GM19328 (cell line): ENCODE results near the gene ATOSB.
"Not testable (repeated sequence)": the region's sequence is repeated elsewhere in the genome, so short reads cannot be mapped to it uniquely, and the experiment has no call there.

Experiments used
- ATAC-seq: cut with Tn5 transposase; IDR thresholded peaks from one replicate; pipeline ENCODE4 v1.9.1; 2021; ENCODE audit warnings: mild to moderate bottlenecking, moderate library complexity; ENCODE audit not compliant: unreplicated experiment

Gene ATOSB, protein sequence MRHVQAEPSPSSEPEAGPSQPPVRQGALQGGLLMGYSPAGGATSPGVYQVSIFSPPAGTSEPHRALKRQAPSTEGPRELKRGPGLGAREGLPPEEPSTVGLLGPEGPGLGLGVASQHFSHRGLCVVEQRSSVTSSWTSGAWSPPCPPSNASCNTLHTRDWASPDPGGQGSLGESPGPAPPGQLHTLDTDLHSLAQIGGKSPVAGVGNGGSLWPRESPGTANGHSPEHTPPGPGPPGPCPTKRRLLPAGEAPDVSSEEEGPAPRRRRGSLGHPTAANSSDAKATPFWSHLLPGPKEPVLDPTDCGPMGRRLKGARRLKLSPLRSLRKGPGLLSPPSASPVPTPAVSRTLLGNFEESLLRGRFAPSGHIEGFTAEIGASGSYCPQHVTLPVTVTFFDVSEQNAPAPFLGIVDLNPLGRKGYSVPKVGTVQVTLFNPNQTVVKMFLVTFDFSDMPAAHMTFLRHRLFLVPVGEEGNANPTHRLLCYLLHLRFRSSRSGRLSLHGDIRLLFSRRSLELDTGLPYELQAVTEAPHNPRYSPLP

DNA sequence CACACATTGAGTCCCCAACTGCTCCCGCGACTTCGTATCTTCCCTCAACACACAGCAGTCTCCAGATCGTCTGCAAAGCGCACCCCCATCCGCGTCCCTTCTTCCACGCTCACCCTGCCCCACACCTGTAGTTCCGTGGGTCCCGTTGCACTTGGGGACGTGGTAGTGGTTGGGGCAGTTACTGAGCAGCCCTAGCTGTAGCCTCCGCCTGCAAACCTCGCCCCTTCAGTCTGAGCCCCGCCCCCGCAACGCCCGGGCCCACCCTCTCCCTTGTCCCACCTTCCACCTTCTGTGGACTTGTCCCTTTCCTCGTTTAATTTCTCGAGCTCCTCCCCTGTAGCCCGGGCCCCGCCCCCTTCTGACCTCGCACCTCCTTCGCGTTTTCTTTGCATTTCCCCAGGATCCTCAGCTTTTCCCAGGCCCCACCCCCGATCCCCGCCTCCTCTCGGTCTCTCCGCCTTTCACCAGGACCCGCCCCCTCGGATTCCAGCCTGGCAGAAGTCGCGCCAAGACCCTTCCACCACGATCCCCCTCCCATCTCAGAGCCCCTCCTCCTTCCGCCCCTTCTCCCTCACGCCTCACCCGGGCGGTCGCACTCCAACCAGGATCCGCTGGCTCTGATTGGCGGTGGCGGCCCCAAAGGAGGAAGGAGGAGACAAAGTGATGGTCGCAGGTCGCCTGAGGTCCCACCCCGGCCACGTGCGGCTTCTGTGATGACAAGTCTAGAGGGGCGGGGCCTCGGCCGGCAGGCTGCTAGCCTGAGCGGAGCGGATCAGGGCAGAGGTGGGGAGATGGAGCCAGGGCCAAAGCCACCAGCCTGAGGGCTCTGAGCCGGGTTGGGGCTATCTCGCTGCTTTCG lies at the start of gene ATOSB:
TSS of gene ATOSB (minus strand) at position 183 of the 859 bp plus-strand sequence. CDS start 7,588 bp downstream, outside the sequence.
- ATAC-seq, result peak; percentile 44

DNA sequence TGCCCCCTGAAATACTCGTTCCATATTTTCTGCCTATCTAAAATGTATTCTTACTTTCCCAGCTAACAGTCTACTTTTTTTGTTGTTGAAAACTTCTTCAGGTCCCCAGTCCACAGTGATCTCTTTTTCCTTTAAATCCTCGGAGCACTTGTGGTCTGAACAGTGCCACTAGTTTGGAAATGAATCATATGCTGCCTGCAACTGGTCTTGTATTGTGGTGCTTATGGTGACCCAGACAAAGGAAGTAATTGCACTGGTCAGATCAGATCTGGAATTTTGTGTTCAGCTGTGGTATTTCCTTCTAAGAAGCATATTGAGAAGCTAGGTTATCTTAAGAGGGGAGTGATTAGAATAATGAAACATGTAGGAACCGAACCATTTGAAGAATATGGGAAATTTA lies 49.0 kb upstream of the ATOSB start:
- ATAC-seq, result no peak

DNA sequence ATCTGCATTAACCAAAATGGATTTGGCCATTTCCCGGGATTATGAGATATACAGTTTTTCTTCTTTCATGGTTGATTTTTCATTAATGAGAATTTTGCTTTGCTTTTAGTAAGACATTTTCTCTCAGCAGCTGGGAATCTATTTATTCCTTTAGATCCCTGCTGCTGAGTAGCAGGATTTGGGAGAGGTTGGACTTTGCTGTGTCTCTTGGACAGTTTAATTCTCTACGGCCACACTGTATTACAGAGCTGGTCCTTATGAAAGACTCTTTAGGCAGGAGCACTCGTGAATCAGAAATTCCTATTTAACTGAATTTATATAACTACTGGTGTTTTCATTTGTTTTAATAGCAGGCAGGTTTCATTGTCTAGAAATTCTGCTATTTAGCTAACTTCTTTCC lies 47.8 kb upstream of the ATOSB start:
- ATAC-seq, result no peak

DNA sequence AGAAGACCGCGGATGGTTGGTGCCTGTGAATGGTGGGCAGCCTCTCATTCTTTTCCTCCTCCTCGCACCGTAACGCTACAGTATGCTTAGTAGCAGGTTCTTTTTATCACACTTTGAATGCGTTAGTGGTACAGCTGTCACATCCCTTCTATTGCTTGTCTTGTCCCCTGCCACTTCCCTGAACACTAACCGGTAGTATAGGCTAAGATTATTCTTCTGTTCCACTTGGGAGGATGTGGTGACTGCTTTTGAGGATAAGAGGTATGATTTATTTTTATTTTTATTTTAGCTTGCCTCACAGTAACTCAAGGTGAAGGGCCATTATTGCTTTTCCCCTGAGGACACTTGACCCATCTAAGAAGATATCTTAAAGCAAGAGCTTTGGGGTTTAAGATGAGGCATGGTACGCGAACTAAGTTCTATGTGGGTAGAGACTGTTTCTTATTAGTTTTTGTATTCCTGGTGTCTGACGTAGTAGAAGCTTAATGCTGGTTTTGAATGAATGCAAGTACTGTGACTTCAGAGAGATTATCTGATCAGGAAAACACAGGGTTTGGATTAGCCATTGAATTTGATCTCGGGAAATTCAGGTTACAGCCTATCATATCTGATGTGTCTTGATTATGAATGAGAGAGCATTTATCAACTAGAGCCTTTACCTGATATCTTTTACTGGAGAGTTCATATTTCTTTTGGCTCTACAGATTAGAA lies 47.1 kb upstream of the ATOSB start:
- ATAC-seq, result no peak

DNA sequence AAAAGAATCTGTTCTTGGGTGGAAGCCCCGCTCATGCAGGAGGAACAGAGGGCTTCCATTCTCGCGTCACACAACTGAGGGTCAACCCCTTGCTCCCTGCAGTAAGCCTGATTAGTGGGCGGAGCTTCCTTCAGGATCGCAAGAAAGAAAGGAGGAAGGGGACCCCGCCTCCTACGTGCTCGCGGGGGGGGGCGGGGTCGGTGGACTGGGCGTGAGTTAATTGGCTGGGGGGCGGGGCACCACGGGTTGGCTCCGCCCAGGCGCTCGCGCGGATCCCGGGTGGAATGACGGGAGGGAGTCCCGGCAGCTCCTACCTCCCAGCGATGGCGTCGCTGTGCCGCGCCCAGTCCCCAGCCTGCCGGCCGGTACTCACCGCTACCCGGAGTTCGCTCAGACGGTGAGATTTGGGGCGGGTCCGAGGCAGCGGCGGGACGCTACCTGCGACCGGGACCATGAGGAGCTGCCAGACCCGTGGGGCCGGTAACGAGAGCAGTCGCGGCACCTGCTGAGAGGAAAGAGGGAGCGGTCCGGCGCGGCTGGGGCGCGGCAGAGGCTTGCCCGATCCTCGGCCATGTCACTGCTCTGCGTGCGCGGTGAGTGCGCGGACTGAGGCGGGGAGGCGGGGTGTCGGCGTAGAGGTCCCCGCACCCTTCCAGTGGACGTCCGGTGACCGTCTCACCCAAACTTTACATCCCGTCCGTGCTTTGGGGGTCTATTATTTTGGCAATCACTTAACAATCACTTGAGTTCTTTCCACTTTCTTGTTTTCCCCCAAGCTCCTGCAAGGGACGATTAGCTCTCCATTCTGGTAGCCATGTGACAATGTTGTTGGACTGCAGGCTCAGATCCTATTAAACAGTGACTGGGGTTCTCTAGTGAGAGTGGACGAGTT lies 46.3 kb upstream of the ATOSB start, which contains the start of gene UNC13B:
TSS of gene UNC13B (plus strand) at position 297 of the 892 bp plus-strand sequence. CDS start at position 572, 275 bp downstream.
- peak; percentile 53 for ATAC-seq

DNA sequence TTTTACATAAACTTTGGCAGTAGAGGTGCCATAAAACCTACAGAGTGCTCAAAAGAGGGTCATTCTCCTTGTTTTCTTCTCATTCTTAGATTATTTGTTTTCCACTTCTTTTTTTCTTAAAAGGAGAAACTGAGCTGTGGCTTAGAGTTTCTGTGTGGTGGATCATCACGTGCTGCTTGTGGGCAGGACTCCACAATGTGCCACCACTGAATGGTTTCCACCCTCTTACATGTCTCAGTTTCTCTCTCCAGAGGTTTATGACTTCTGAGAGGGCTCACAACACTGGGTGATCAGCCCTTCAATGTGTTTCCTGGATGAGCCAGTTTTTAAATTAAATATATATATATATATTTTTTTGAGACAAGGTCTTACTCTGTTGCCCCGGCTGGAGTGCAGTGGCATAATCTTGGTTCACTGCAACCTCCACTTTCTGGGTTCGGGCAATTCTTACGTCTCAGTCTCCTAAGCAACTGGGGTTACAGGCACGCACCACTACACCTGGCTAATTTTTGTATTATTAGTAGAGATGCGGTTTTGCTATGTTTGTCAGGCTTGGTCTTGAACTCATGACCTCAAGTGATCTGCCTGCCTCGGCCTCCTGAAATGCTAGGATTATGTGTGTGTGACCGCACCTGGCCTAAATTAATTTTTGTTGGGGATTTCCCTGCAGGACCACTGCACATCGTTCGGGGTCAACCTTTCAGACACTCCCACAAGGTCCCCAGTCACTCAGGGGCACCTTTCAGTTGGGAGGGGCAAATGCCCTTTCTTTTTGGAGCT lies 43.0 kb upstream of the ATOSB start:
- peak; percentile 39 for ATAC-seq

DNA sequence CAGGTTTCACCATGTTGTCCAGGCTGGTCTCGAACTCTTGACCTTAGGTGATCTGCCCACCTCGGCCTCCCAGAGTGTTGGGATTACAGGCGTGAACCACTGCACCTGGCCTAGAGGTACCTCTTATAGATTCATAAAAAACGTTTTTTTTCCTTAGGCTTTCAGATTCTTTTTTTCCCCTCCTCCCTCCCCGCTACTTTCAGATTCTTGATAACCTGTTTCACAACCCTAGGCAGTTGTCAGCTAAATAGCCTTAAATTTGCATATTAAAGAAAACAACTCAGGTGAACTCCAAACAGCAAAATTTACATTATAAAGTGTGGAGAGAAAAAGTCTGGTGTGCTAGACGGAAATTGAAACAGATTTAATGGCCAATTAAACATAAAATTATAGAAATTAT lies 42.2 kb upstream of the ATOSB start:
- not testable (repeated sequence) for ATAC-seq

DNA sequence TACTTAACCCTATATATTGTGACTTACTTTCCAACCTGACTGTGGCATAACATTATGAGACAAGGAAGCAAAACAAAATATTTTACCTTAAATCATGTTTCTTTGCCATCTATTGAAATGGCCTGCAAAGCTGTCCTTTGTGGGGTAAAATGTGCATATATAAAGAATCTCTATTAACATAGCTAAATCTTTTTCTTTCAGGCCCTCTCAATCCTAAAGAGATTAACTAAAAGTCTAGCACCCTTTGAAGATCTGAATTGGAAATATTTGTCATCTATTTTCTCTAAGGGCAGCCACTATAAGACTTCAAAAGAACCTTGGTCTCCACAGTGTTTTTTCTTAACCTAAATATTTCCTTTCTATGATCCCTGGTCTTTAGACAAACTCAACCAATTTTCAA lies 41.1 kb upstream of the ATOSB start:
- ATAC-seq, result no peak

DNA sequence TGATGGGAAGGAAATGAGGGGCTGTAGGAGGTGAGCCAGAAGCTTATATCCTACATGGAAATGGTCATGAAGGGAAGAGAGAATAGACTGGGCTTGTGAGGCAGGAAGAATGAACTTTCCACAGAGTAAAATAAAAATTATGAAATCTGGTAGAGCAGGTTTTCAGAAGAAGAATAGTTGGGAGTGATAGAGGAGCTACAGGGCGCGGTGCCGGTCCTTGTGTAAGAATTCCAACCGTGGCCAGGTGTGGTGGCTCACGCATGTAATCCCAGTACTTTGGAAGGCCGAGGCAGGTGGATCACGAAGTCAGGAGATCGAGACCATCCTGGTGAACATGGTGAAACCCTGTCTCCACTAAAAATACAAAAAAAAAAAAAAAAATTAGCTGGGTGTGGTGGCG lies 37.3 kb upstream of the ATOSB start:
- no peak for ATAC-seq

DNA sequence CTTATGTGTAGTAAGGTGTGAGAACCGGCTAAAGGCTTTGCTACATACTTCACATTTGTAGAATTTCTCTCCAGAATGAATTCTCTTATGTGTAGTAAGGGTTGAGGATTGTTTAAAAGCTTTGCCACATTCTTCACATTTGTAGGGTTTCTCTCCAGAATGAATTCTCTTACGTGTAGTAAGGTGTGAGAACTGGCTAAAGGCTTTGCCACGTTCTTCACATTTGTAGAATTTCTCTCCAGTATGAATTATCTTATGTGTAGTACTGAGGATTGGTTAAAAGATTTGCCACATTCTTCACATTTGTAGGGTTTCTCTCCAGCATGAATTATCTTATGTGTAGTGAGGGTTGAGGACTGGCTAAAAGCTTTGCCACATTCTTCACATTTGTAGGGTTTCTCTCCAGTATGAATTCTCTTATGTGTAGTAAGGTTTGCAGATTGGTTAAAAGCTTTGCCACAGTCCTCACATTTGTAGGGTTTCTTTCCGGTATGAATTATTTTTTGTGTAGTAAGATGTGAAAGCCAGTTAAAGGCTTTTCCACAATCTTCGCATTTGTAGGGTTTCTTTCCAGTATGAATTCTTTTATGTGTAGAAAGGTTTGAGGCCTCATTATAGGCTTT lies 32.4 kb upstream of the ATOSB start:
- ATAC-seq, result not testable (repeated sequence)

DNA sequence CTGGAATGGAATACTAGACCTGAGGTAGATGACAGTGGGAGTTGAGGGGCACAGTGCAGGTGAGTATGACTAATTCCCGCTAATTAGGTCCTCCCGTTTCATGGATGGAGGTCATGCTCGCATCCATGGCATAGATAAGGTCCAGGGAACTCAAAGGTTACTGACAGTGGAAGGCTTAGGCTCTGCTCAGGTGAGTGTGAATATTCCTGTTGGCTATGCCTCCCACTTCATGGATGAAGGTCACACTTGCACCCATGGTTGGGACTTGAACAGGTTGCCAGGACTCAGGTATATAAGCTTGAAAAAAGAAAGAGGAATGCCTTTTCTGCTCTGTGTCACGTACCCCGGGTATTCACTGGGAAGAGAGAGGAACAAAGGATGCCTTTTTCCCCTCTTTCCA lies 26.4 kb upstream of the ATOSB start:
- no peak for ATAC-seq

DNA sequence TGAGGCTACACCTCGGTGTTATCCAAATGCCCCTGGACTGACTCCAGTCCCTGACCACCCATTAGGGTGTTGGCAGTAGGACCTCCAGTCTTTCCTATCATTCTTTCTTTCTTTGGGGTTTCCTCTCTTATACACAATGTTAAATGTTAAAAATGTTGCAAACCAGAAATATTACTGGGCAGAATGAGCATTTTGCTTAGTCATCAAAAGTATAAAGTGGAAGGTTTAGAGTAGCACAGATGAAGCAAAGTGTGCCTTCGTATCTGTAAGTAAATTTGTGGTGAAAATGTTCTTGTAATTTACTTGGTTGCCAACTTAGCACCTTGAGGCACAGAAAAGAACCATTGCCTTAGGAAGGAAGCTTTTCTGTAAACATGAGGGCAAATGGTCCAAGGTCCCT lies 24.4 kb upstream of the ATOSB start:
- no peak for ATAC-seq

DNA sequence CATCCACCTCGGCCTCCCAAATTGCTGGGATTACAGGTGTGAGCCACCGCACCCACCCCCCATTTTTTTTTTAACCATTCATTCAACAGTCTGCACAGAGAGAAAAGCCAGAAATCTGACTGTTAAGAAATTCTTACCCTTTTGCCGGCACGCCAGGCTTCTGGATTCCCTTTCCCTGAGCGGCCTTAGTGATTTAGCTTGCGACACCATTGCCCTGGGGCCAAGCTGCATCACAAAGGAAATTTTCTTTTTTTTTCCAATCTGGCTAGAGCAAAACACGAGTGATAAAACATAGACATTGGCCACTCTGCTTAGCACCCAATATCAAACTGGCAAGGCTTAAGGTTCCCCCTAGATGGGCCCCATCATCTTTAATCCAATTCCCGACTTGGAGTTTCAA lies 21.2 kb upstream of the ATOSB start:
- no peak for ATAC-seq

DNA sequence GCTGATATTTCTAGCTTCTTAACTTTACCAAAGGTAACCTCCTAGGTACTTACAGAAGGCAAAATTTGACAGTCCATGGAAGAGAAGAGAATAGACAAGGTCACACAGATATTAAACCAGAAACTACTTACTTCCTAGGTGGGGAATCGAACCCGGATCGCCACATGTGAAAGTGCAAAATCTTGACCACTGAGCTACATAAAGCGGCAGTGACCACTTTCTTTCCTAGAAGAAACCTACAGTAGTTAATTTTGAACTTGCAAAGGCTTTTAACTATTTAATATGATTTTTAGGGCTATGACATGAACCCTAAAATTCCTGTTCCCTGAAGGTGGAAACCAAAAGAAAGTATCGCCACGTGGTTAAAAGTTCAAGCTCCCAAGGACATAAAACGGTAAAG lies 20.3 kb upstream of the ATOSB start:
- no peak for ATAC-seq

DNA sequence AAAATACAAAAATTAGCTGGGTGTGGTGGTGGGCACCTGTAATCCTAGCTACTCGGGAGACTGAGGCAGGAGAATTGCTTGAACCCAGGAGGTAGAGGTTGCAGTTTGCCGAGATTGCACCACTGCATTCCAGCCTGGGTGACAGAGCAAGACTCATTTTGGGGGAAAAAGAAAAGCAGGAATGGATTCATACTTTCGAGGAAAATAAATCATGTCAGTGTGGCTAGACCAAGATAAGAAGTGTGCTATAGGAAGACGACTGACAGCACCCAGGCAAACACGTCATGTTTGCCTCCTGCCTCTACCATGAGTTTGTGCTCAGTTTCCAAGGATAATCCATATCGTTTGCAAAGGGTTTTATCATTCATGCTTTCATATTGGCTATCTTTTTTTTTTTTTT lies 19.3 kb upstream of the ATOSB start:
- ATAC-seq, result no peak

DNA sequence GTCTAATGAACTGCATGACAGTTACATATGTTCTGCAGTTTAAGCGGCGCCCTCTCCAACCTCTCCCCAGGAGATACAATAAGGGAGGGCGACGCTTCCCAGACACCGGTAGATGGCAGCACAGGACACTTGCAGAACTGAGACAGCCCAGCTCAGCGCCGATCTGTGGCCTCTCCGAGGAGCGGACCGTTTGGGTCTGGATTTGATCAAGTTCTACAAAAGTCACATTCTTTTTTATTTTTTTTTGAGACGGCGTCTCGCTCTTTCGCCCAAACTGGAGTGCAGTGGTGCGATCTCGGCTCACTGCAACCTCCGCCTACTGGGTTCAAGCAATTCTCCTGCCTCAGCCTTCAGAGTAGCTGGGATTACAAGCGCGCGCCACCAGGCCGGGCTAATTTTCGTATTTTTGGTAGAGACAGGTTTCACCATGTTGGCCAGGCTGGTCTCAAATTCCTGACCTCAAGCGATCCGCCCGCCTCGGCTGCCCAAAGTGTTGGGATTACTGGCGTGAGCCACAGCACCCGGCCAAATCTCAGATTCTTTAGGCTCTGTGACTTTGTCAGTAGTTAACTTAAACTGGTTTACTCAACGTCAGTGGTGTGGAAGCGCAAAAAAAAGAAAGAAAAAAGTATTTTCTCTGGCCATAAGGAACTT lies 1.4 kb upstream of the ATOSB start:
- ATAC-seq, result no peak

DNA sequence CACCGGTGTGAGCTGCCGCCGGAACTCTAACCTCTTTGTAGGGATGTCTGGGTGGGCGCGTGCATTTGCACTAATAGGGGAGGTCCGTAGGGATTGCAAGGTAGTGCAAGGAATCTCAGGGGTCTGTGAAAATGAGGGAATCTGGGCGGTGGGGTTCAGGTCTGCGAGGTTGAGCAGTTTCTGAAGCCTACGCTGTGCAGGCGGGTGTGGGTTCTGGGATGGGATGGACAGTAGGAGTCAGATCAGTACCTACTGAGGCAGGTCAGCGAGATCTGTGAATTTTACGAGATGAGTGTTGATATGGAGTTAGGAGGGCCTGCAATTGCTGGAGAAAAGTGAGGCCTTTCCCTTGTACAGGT lies 856 bp upstream of the ATOSB start:
- no peak for ATAC-seq

DNA sequence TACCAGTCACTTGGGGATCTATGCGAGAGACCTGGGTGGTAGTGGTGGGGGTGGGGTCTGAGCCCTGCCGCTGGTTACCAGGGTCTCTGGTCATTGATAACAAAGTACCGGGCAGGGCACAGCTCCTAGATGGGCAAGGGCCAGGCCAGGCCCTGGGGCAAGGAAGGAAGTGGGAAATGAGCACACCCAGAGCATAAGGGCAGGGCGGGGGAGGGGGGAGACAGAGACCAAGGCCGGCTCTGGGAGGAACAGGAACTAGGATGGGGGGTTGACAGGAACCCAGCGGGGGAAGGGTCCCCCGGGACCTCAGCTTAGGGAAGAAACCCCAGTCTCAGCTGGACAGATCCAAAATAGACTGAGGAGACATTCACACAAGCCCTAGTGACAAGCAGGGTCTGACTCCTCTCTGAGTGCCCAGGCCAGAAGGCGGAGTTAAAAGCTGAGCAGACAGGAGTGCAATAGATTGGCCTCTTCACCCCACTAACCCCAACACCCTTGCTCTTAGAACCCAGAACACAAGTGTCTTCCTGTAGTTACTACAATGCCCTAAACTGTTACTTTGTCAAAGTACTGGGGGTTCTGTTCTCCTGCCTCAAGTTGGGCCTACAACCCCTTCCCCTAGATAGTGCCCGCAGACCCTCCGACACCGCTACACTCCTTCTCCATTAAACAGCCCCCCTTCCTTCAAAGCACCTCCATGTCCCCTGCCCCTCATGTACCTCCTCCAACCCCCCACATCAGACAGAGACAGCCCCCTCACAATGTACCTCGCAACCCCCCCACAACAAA lies 628 bp downstream of the ATOSB start:
- no peak for ATAC-seq
